Endodermal cell (in vitro differentiated cells): Measurements from ENCODE around the gene MXD3. TPM values are rescaled to one million over a fixed set of nuclear protein-coding genes. Genes with fewer than 3 reads are reported as not detected.
"Not testable (repeated sequence)": the region's sequence is repeated elsewhere in the genome, so short reads cannot be mapped to it uniquely, and the experiment has no call there.

Experiments used
- DNase-seq: peaks from one replicate; pipeline ENCODE4 v3.0.0-alpha.2; 2017
- H3K27ac ChIP-seq: 2 replicates; pipeline ENCODE4 v1.5.1; 2013; ENCODE audit warnings: mild to moderate bottlenecking, low read depth, low read length, moderate library complexity
- H3K27me3 ChIP-seq: 2 replicates; pipeline ENCODE4 v1.6.1; 2013; ENCODE audit warnings: mild to moderate bottlenecking, low read length, moderate library complexity; ENCODE audit not compliant: insufficient read depth, control insufficient read depth, poor library complexity, severe bottlenecking
- H3K36me3 ChIP-seq: 2 replicates; pipeline ENCODE4 v1.7.0; 2013; ENCODE audit warnings: mild to moderate bottlenecking, low read length, moderate library complexity; ENCODE audit not compliant: control insufficient read depth, insufficient read depth
- H3K4me1 ChIP-seq: one replicate; pipeline ENCODE4 v1.7.0; 2013; ENCODE audit warnings: low read length; ENCODE audit not compliant: control insufficient read depth, insufficient read depth
- H3K4me3 ChIP-seq: 2 replicates; pipeline ENCODE4 v1.5.1; 2013; ENCODE audit warnings: mild to moderate bottlenecking, low read length, moderate library complexity
- H3K9ac ChIP-seq: 2 replicates; pipeline ENCODE4 v1.6.1; 2013; ENCODE audit warnings: mild to moderate bottlenecking, low read length, moderate library complexity; ENCODE audit not compliant: poor library complexity, severe bottlenecking; ENCODE audit errors: extremely low read depth
- H3K9me3 ChIP-seq: 2 replicates; pipeline ENCODE4 v1.6.1; 2013; ENCODE audit warnings: mild to moderate bottlenecking, low read length, moderate library complexity; ENCODE audit not compliant: control insufficient read depth
- H3K27ac Mint-ChIP-seq: 2 replicates; pipeline ENCODE4 v1.8.0; 2020; ENCODE audit warnings: mixed read lengths
- H3K27me3 Mint-ChIP-seq: 2 replicates; pipeline ENCODE4 v1.8.0; 2021; ENCODE audit warnings: mild to moderate bottlenecking, mixed read lengths; ENCODE audit not compliant: insufficient read depth
- H3K36me3 Mint-ChIP-seq: 2 replicates; pipeline ENCODE4 v1.8.0; 2020; ENCODE audit warnings: low read depth, mixed read lengths
- H3K4me1 Mint-ChIP-seq: 2 replicates; pipeline ENCODE4 v1.8.0; 2020; ENCODE audit warnings: mixed read lengths
- H3K4me3 Mint-ChIP-seq: 2 replicates; pipeline ENCODE4 v1.8.0; 2020; ENCODE audit warnings: mild to moderate bottlenecking, moderate library complexity, mixed read lengths
- H3K9me3 Mint-ChIP-seq: 2 replicates; pipeline ENCODE4 v1.8.0; 2020; ENCODE audit warnings: mild to moderate bottlenecking, mixed read lengths
- WGBS, 2 experiments: methylation state at CpG; one replicate each; pipeline versions ENCODE4 v1.1.5 to v1.1.7; 2013; ENCODE audit warnings: missing lambda C conversion rate in 2 of 2, mixed read lengths in 1 of 2; ENCODE audit not compliant: insufficient coverage in 1 of 2, insufficient read length in 1 of 2; 5-methylcytosine and 5-hydroxymethylcytosine counted together
- total RNA-seq, 2 donors: library from RNA; stranded (reverse); fragmentation: NEBNext Ultra II Directional in 1 of 2; extraction: Animal tissue kit (Norgen Biotek cat#: 25700) in 1 of 2; gene quantifications; 2 replicates in 1 of 2; 3 replicates in 1 of 2; pipeline ENCODE4 v1.2.1, GENCODE V29; 2021
- TF ChIP-seq, protein P1 (sequence below): fragments of 200-600 bp; sonication (generic); conservative IDR thresholded peaks from 2 replicates; pipeline ENCODE4 v1.5.0; 2021; ENCODE audit warnings: antibody characterized with exemption, mild to moderate bottlenecking

The MXD3 gene
- total RNA-seq, 2 donors from 2014 or later: 14.2 to 20.4 TPM

DNA sequence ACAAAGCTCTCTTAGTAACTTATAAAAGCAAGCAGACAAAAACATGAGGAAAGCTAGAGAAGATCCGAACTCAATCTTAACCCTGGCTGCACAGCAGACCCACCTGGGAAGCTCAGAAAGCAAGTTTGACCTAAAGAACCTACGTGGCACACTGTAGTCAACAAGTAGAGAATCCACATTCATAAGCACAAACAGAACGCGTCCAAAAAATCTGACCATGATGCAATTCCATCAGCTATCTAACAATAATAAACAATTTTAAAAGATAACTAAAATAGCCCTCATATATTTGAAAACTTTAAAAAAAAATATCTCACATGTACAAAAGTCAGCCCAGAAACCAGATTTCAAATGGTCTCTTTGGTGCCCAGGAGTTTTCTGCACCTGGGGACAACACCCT lies 35.1 kb upstream of the MXD3 start:
- DNase-seq: no peak
- peaks cover 54% of the 10 kb centered on the region for H3K36me3 ChIP-seq
- no peak overlapping the region for H3K9ac ChIP-seq
- Mint-ChIP-seq H3K4me3 (no peak overlapping the region), H3K4me1 (peaks cover 18% of the 10 kb centered on the region), H3K9me3 (no peaks in the 10 kb centered on the region), H3K27me3 (no peaks in the 10 kb centered on the region), H3K27ac (no peak overlapping the region), H3K36me3 (peaks cover 40% of the 10 kb centered on the region)
- no peaks in the 10 kb centered on the region for H3K9me3 ChIP-seq
- H3K4me1 ChIP-seq: peaks cover 11% of the 10 kb centered on the region
- H3K4me3 ChIP-seq: no peak overlapping the region
- no peak overlapping the region for H3K27ac ChIP-seq
- no peaks in the 10 kb centered on the region for H3K27me3 ChIP-seq
- TF ChIP-seq, protein P1, sequence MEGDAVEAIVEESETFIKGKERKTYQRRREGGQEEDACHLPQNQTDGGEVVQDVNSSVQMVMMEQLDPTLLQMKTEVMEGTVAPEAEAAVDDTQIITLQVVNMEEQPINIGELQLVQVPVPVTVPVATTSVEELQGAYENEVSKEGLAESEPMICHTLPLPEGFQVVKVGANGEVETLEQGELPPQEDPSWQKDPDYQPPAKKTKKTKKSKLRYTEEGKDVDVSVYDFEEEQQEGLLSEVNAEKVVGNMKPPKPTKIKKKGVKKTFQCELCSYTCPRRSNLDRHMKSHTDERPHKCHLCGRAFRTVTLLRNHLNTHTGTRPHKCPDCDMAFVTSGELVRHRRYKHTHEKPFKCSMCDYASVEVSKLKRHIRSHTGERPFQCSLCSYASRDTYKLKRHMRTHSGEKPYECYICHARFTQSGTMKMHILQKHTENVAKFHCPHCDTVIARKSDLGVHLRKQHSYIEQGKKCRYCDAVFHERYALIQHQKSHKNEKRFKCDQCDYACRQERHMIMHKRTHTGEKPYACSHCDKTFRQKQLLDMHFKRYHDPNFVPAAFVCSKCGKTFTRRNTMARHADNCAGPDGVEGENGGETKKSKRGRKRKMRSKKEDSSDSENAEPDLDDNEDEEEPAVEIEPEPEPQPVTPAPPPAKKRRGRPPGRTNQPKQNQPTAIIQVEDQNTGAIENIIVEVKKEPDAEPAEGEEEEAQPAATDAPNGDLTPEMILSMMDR: no peak
- 70 to 75% methylated on average over 4 of the region's 4 CpGs for WGBS, 2 experiments

DNA sequence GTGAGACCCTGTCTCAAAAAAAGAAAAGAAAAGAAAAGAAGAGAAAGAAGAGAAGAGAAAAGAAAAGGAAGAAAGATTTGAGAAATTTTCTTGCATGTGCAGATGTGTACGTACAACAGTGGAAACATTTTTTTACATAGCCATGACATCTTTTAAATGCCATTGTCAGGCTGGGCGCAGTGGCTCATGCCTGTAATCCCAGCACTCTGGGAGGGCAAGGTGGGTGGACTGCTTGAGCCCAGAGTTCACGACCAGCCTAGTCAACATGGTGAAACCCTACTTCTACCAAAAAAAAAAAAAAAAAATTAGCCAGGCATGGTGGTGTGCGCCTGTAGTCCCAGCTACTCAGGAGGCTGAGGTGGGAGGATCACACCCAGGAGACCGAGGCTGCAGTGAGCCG lies 33.2 kb upstream of the MXD3 start:
- peaks cover 11% of the 10 kb centered on the region for H3K4me1 Mint-ChIP-seq
- no peak overlapping the region for H3K9ac ChIP-seq

DNA sequence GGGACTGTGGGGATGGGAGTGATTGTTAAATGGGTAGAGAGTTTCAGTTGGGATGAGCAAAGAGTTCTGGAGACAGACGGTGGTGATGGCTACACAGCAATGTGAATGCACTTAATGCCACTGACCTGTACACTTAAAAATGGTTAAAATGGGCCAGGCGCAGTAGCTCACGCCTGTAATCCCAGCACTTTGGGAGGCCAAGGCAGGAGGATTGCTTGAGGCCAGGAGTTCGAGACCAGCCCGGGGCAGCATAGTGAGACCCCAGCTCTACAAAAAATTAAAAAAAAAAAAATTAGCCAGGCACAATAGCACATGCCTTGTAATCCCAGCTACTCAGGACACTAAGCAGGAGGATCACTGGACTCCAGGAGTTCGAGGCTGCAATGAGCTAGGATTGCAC lies 32.1 kb upstream of the MXD3 start:
- Mint-ChIP-seq H3K27ac (no peak overlapping the region), H3K27me3 (no peaks in the 10 kb centered on the region), H3K9me3 (no peaks in the 10 kb centered on the region), H3K4me1 (peaks cover 10% of the 10 kb centered on the region), H3K36me3 (peaks cover 58% of the 10 kb centered on the region), H3K4me3 (no peak overlapping the region)
- 95 to 100% methylated on average over 4 to 6 of the region's 6 CpGs for WGBS, 2 experiments
- Histone ChIP-seq H3K4me1 (no peaks in the 10 kb centered on the region), H3K36me3 (peaks cover 63% of the 10 kb centered on the region), H3K9ac (no peak overlapping the region), H3K27ac (no peak overlapping the region), H3K4me3 (no peak overlapping the region), H3K9me3 (peaks cover 6% of the 10 kb centered on the region), H3K27me3 (no peaks in the 10 kb centered on the region)
- TF ChIP-seq, protein P1: no peak
- DNase-seq: no peak

More for the DNA sequence above, 33.2 kb upstream of the MXD3 start:
- Histone ChIP-seq H3K9me3 (peaks cover 6% of the 10 kb centered on the region), H3K4me1 (peaks cover 2% of the 10 kb centered on the region), H3K36me3 (peaks cover 62% of the 10 kb centered on the region), H3K27me3 (no peaks in the 10 kb centered on the region), H3K27ac (no peak overlapping the region), H3K4me3 (no peak overlapping the region)
- TF ChIP-seq, protein P1: no peak
- no peaks in the 10 kb centered on the region for H3K9me3 Mint-ChIP-seq
- H3K4me3 Mint-ChIP-seq: no peak overlapping the region
- H3K36me3 Mint-ChIP-seq: peaks cover 51% of the 10 kb centered on the region
- no peak for DNase-seq
- no peaks in the 10 kb centered on the region for H3K27me3 Mint-ChIP-seq
- 96 to 100% methylated on average over 2 to 6 of the region's 6 CpGs for WGBS, 2 experiments
- no peak overlapping the region for H3K27ac Mint-ChIP-seq

DNA sequence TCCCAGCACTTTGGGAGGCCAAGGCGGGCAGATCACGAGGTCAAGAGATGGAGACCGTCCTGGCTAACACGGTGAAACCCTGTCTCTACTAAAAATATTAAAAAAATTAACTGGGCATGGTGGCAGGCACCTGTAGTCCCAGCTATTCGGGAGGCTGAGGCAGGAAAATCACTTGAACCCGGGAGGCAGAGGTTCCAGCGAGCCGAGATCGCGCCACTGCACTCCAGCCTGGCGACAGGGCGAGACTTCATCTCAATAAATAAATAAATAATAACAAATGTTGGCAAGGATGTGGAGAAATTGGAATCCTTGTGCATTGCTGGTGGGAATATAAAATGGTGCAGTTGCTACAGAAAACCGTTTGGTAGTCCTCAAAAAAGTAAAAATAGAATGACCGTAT lies 31.3 kb upstream of the MXD3 start:
- H3K27ac Mint-ChIP-seq, H3K9me3 ChIP-seq, H3K9ac ChIP-seq, H3K4me3 ChIP-seq, H3K27ac ChIP-seq, H3K4me3 Mint-ChIP-seq, H3K9me3 Mint-ChIP-seq, H3K4me1 ChIP-seq, DNase-seq, H3K27me3 ChIP-seq, H3K27me3 Mint-ChIP-seq: not testable (repeated sequence)
- 93 to 94% methylated on average over 9 to 13 of the region's 14 CpGs for WGBS, 2 experiments
- peaks cover 61% of the 10 kb centered on the region for H3K36me3 Mint-ChIP-seq
- peaks cover 10% of the 10 kb centered on the region for H3K4me1 Mint-ChIP-seq
- H3K36me3 ChIP-seq: peaks cover 64% of the 10 kb centered on the region
